Muscle of leg (tissue), 16 donors: ENCODE measurements around the gene ARRDC3. TPM values are rescaled to one million over a fixed set of nuclear protein-coding genes. Genes with fewer than 3 reads are reported as not detected.

ENCODE experiments used
- DNase-seq: peaks from one replicate; pipeline ENCODE4 v3.0.0; 2013
- H3K27ac ChIP-seq: one replicate; pipeline ENCODE4 v1.5.1; 2013; ENCODE audit warnings: mild to moderate bottlenecking, low read length, control low read depth
- H3K27me3 ChIP-seq: one replicate; pipeline ENCODE4 v1.6.1; 2013; ENCODE audit warnings: low read length; ENCODE audit not compliant: control insufficient read depth, insufficient read depth
- H3K36me3 ChIP-seq: one replicate; pipeline ENCODE4 v1.6.1; 2013; ENCODE audit warnings: low read length; ENCODE audit not compliant: control insufficient read depth, insufficient read depth
- H3K4me1 ChIP-seq: one replicate; pipeline ENCODE4 v1.6.1; 2013; ENCODE audit warnings: low read length; ENCODE audit not compliant: control insufficient read depth, insufficient read depth
- H3K4me3 ChIP-seq: one replicate; pipeline ENCODE4 v1.5.1; 2013; ENCODE audit warnings: low read length, control low read depth
- H3K9me3 ChIP-seq: replicated peaks from 2 replicates; pipeline ENCODE4 v1.6.1; 2013; ENCODE audit warnings: low read depth, low read length; ENCODE audit not compliant: control insufficient read depth
- WGBS: methylation state at CpG from one replicate; pipeline ENCODE4 v1.1.5; 2013; ENCODE audit warnings: missing lambda C conversion rate; ENCODE audit not compliant: insufficient coverage; 5-methylcytosine and 5-hydroxymethylcytosine counted together
- long read RNA-seq, 11 donors: transcript quantifications; one replicate each; lab custom pipeline, GENCODE V29; 2026
- polyA plus RNA-seq, 8 donors: library from polyadenylated mRNA; unstranded; fragments of 120-200 nt; gene quantifications; one replicate each; pipeline versions ENCODE4 v1.2.1 to v1.2.3, GENCODE V29; 2013; ENCODE audit warnings: inconsistent platforms in 1 of 8, low replicate concordance in 1 of 8; ENCODE audit not compliant: insufficient read length in 8 of 8, insufficient read depth in 1 of 8
- total RNA-seq: library from RNA; stranded (reverse); fragments of 120-200 nt; gene quantifications from one replicate; pipeline ENCODE4 v1.2.4, GENCODE V29; 2013

Gene ARRDC3, protein sequence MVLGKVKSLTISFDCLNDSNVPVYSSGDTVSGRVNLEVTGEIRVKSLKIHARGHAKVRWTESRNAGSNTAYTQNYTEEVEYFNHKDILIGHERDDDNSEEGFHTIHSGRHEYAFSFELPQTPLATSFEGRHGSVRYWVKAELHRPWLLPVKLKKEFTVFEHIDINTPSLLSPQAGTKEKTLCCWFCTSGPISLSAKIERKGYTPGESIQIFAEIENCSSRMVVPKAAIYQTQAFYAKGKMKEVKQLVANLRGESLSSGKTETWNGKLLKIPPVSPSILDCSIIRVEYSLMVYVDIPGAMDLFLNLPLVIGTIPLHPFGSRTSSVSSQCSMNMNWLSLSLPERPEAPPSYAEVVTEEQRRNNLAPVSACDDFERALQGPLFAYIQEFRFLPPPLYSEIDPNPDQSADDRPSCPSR
- total RNA-seq (87.3 TPM), polyA plus RNA-seq (10 to 100 TPM; 36.8 to 62.4 (median 43.9) TPM)
- long read RNA-seq, donor 1, full-length matches to known transcripts, result 16 of 16 reads
- long read RNA-seq, donor 1, partial matches to known transcripts, result 0 of 16 reads
- long read RNA-seq, donor 1, other reads (novel, unspliced or antisense), result 0 of 16 reads
- long read RNA-seq, donor 2, full-length matches to known transcripts, result 1 of 1 reads
- long read RNA-seq, donor 2, partial matches to known transcripts, result 0 of 1 reads
- long read RNA-seq, donor 2, other reads (novel, unspliced or antisense), result 0 of 1 reads
- long read RNA-seq, donor 3, full-length matches to known transcripts, result 12 of 17 reads
- long read RNA-seq, donor 3, partial matches to known transcripts, result 5 of 17 reads
- long read RNA-seq, donor 3, other reads (novel, unspliced or antisense), result 0 of 17 reads
- long read RNA-seq, donor 4, full-length matches to known transcripts, result 14 of 19 reads
- long read RNA-seq, donor 4, partial matches to known transcripts, result 5 of 19 reads
- long read RNA-seq, donor 4, other reads (novel, unspliced or antisense), result 0 of 19 reads
- long read RNA-seq, donor 5, full-length matches to known transcripts, result 28 of 34 reads
- long read RNA-seq, donor 5, partial matches to known transcripts, result 6 of 34 reads
- long read RNA-seq, donor 5, other reads (novel, unspliced or antisense), result 0 of 34 reads
- long read RNA-seq, donor 6, full-length matches to known transcripts, result 8 of 8 reads
- long read RNA-seq, donor 6, partial matches to known transcripts, result 0 of 8 reads
- long read RNA-seq, donor 6, other reads (novel, unspliced or antisense), result 0 of 8 reads
- long read RNA-seq, donor 7, full-length matches to known transcripts, result 7 of 7 reads
- long read RNA-seq, donor 7, partial matches to known transcripts, result 0 of 7 reads
- long read RNA-seq, donor 7, other reads (novel, unspliced or antisense), result 0 of 7 reads
- long read RNA-seq, donor 8, full-length matches to known transcripts, result 56 of 82 reads
- long read RNA-seq, donor 8, partial matches to known transcripts, result 26 of 82 reads
- long read RNA-seq, donor 8, other reads (novel, unspliced or antisense), result 0 of 82 reads
- long read RNA-seq, donor 9, full-length matches to known transcripts, result 10 of 62 reads
- long read RNA-seq, donor 9, partial matches to known transcripts, result 52 of 62 reads
- long read RNA-seq, donor 9, other reads (novel, unspliced or antisense), result 0 of 62 reads
- long read RNA-seq, donor 10, full-length matches to known transcripts, result 21 of 29 reads
- long read RNA-seq, donor 10, partial matches to known transcripts, result 8 of 29 reads
- long read RNA-seq, donor 10, other reads (novel, unspliced or antisense), result 0 of 29 reads
- long read RNA-seq, donor 11, full-length matches to known transcripts, result 15 of 20 reads
- long read RNA-seq, donor 11, partial matches to known transcripts, result 5 of 20 reads
- long read RNA-seq, donor 11, other reads (novel, unspliced or antisense), result 0 of 20 reads

- Histone ChIP-seq H3K27me3 (no peaks in the 10 kb centered on the region), H3K36me3 (no peaks in the 10 kb centered on the region), H3K4me3 (peak within 1 kb of the TSS; percentile 94), H3K9me3 (no peaks in the 10 kb centered on the region), H3K27ac (peak within 1 kb of the TSS; percentile 99), H3K4me1 (peaks cover 2% of the 10 kb centered on the region)
- under 1% methylated on average over 38 of the region's 49 CpGs for WGBS
- peak; percentile 98 for DNase-seq
These were observed at the start of gene ARRDC3 for GRCh38 chr5:91383027-91383955. ARRDC3 (minus strand) TSS chr5:91383317; CDS start chr5:91383092, 225 bp downstream.

DNA sequence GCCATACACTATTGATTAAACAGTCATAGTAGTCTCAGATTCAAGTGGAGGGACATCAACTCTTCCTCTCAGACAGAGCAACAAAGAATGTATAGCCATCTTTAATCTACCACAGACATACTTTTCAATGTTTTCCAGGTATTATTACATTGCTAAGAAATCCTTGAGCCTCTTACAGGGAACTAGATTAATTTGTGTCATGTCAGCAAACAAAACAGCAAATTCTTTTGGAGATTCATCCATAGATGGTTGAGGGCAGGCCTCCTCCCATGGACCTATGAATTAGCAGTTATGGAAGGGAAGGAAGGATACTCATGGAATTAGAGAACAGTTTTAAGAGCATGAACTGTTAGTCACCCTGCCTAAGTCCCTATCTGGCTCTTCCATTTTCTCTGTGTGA is 47.8 kb upstream of the ARRDC3 start:
- DNase-seq, result no peak
- H3K4me3 ChIP-seq, result no peak overlapping the region
- H3K27ac ChIP-seq, result no peak overlapping the region
- no peaks in the 10 kb centered on the region for H3K36me3 ChIP-seq
- no peaks in the 10 kb centered on the region for H3K9me3 ChIP-seq
- no peaks in the 10 kb centered on the region for H3K4me1 ChIP-seq
- H3K27me3 ChIP-seq, result no peaks in the 10 kb centered on the region

GRCh38 chr5:91424638-91425436 is 41.7 kb upstream of the ARRDC3 start:
- WGBS, result no CpG with 5 or more reads among the region's 2 CpGs
- H3K4me1 ChIP-seq, result no peaks in the 10 kb centered on the region
- H3K9me3 ChIP-seq, result no peaks in the 10 kb centered on the region
- no peaks in the 10 kb centered on the region for H3K36me3 ChIP-seq
- DNase-seq, result no peak
- no peak overlapping the region for H3K4me3 ChIP-seq
- H3K27me3 ChIP-seq, result no peaks in the 10 kb centered on the region
- H3K27ac ChIP-seq, result no peak overlapping the region

DNA sequence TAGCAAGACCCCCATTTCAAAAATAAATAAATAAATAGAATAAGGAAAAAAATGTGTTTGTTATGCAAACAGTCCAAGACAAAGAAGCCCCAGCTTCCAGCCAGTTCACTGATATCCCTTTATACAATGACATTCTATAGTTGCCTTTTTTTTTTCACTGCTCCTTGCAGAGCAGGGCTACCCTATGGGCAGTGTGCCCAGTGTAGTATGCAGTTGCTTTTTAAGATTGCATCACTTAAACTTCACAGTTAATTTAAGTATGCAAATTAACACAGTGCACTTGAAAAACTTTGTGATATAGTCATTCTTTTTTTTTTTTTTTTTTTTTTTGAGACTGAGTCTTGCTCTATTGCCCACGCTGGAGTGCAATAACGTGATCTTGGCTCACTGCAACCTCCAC is 40.8 kb upstream of the ARRDC3 start:
- Histone ChIP-seq H3K9me3 (no peaks in the 10 kb centered on the region), H3K4me1 (no peaks in the 10 kb centered on the region), H3K27ac (no peak overlapping the region), H3K4me3 (no peak overlapping the region), H3K36me3 (no peaks in the 10 kb centered on the region), H3K27me3 (no peaks in the 10 kb centered on the region)
- WGBS, result no CpG with 5 or more reads among the region's 2 CpGs
- no peak for DNase-seq

DNA sequence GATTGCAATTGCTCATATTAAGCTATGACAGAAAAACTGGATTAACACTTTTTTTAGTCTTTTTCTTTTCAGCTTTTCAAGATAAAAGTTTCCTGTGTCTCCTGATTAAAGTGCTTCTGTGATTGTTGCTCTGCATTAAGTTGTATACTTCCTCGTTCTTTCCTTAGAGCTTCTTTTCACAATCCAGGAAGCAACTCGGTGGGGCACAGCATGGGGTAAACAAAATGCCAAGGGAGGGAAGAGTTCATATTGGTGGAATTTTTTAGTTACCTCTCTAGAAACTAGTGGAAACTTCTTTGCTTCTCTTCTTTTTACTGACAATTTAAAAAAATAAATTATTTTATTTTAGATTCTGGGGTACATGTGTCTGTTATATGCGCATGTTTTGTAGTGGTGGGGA is 37.8 kb upstream of the ARRDC3 start:
- H3K9me3 ChIP-seq, result no peaks in the 10 kb centered on the region
- H3K4me3 ChIP-seq, result no peak overlapping the region
- no peaks in the 10 kb centered on the region for H3K27me3 ChIP-seq
- no peak for DNase-seq
- H3K4me1 ChIP-seq, result no peaks in the 10 kb centered on the region
- H3K36me3 ChIP-seq, result no peaks in the 10 kb centered on the region
- no peak overlapping the region for H3K27ac ChIP-seq
- WGBS, result no CpG with 5 or more reads among the region's 3 CpGs

DNA sequence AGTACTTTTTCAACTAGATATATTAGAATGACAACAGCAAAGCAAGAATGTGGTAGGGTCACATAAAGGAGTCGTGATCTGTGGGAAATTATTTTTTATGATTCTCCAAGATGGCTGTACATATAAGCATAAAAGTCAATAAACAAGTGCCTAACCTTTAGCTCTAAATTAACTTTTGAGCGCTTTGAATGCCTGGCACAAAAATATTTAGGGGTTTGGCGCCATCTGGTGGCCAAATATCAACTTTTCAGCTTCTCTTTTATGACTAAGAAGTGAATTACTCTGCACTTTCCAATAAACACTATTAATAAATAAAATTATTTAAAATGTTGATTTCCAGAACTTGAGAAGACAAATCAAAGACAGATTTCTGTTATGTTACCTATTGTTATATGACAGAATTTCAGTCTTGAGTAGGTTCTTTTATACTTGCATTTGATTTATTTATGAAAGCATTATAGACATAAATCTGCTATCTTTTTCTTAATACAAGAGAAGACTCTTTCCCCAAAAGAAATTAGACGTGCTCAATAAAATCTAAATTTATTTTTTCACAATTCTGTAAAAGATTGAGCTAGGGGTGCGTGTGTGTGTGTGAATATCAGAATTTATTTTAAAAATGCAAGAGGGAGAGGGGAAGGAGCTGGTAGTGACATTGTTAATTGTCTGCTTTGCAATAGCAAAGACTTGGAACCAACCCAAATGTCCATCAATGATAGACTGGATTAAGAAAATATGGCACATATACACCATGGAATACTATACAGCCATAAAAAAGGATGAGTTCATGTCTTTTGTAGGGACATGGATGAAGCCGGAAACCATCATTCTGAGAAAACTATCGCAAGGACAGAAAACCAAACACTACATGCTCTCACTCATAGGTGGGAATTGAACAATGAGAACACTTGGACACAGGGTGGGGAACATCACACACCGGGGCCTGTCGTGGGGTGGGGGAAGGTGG is 36.7 kb upstream of the ARRDC3 start:
- WGBS, result no CpG with 5 or more reads among the region's 9 CpGs
- Histone ChIP-seq H3K27me3 (no peaks in the 10 kb centered on the region), H3K4me1 (no peaks in the 10 kb centered on the region), H3K9me3 (no peaks in the 10 kb centered on the region), H3K36me3 (no peaks in the 10 kb centered on the region), H3K27ac (no peak overlapping the region), H3K4me3 (no peak overlapping the region)
- peak; percentile 63 for DNase-seq

DNA sequence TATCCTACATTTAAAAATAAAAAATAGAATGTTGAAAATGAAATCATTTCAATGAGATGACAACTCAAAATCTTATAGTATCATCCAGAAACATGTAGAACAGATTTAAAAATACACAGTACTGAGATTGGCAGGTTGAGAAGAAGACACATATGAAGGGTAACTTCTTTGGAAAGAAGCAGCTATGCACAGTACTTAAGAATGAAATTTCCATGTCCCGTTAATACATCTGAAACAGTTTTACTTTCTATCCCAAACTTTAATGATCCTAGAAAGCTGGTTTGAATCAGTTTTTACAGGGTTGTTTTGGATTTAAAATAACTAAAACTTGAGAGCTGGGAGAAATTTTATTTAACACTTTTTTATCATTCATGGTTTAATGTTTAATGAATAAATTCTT is 36.0 kb upstream of the ARRDC3 start:
- peak; percentile 35 for DNase-seq
- Histone ChIP-seq H3K4me1 (no peaks in the 10 kb centered on the region), H3K4me3 (no peak overlapping the region), H3K9me3 (no peaks in the 10 kb centered on the region), H3K27ac (no peak overlapping the region), H3K27me3 (no peaks in the 10 kb centered on the region), H3K36me3 (no peaks in the 10 kb centered on the region)
- WGBS, result no CpG with 5 or more reads among the region's 1 CpG
